ENCODE data around the gene CRTAC1. TPM values are rescaled to one million over a fixed set of nuclear protein-coding genes. Genes with fewer than 3 reads are reported as not detected.

The CRTAC1 gene
- total and polyA plus RNA-seq, 2 experiments from 2014 or later, result 0.47 to 1.2 TPM

DNA sequence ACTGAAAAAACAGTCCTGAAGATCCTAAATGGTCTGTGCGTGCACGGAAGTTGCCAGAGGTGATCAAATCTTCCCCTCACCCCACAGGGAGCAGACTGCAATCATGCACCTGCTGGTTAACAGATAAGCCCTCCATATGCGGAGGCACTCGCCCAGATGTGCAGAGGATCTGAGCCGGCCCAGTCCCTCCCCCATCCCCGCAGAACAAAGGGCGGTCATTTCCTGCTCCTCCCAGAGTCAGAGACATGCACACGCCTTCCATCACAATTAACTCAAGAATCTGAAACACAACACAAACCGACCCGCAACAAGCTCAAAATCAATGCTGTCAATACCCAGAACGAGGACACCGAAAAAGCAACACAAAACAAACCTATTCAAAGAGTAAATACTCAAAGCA, 24.2 kb downstream of the CRTAC1 start:
- no peaks in the 10 kb centered on the region for H3K36me3 ChIP-seq (ENCODE audit: insufficient read depth)
- H3K27ac Mint-ChIP-seq, result no peak overlapping the region; the same call in 1 of the 2 replicates
- peaks cover 1% of the 10 kb centered on the region for H3K27me3 Mint-ChIP-seq (ENCODE audit: insufficient read depth, low read depth, poor library complexity)
- H3K9me2 ChIP-seq (ENCODE audit: insufficient read depth), result no peaks in the 10 kb centered on the region
- H3K4me1 ChIP-seq (ENCODE audit: insufficient read depth), result peaks cover 21% of the 10 kb centered on the region
- no peaks in the 10 kb centered on the region for H3K79me2 ChIP-seq (replicated peaks; ENCODE audit: insufficient read depth)
- H3K4me1 Mint-ChIP-seq, result peaks cover 46% of the 10 kb centered on the region
- H3K4me3 Mint-ChIP-seq, result peak overlapping the region; percentile 65
- 0 out of 2 replicates have a peak overlapping the region, but pooled peaks have one; percentile 40 for H2AFZ ChIP-seq
- no peaks in the 10 kb centered on the region for H4K20me1 ChIP-seq (replicated peaks; ENCODE audit: insufficient read depth)
- no peaks in the 10 kb centered on the region for H3F3A ChIP-seq (replicated peaks; ENCODE audit: low read depth)
- ATAC-seq (peak; percentile 88), DNase-seq (ENCODE audit: low spot score) (peak; percentile 82)
- no peak overlapping the region for H3K27ac ChIP-seq (ENCODE audit: low read depth)
- peak overlapping the region; percentile 47 for H3K4me3 ChIP-seq
- peak overlapping the region; percentile 79 for H3K4me2 ChIP-seq
- TF ChIP-seq STAT1 (IDR thresholded peaks at IDR 0.05; ENCODE audit: unreplicated experiment), result no peak
- TF ChIP-seq, protein P1, sequence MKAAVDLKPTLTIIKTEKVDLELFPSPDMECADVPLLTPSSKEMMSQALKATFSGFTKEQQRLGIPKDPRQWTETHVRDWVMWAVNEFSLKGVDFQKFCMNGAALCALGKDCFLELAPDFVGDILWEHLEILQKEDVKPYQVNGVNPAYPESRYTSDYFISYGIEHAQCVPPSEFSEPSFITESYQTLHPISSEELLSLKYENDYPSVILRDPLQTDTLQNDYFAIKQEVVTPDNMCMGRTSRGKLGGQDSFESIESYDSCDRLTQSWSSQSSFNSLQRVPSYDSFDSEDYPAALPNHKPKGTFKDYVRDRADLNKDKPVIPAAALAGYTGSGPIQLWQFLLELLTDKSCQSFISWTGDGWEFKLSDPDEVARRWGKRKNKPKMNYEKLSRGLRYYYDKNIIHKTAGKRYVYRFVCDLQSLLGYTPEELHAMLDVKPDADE (IDR thresholded peaks at IDR 0.05), result peak; percentile 52; the same call in 1 of the 2 replicates
- H3K27me3 ChIP-seq (ENCODE audit: insufficient read depth), result peaks cover 14% of the 10 kb centered on the region; the same call in 1 of the 2 replicates
- H3K9me3 Mint-ChIP-seq, result no peaks in the 10 kb centered on the region
- H3K36me3 Mint-ChIP-seq (ENCODE audit: low read depth), result no peaks in the 10 kb centered on the region

GRCh38 chr10:98001736-98002135, 28.7 kb downstream of the CRTAC1 start:
- H2AFZ ChIP-seq, result 0 out of 2 replicates have a peak overlapping the region, but pooled peaks have one; percentile 28
- no peak for DNase-seq (ENCODE audit: low spot score)
- no peaks in the 10 kb centered on the region for H3K9me2 ChIP-seq (ENCODE audit: insufficient read depth)
- H3K27ac ChIP-seq (ENCODE audit: low read depth), result no peak overlapping the region
- H3K4me1 ChIP-seq (ENCODE audit: insufficient read depth), result peaks cover 10% of the 10 kb centered on the region
- H3K27me3 ChIP-seq (ENCODE audit: insufficient read depth), result 0 out of 2 replicates have a peak, but pooled peaks cover 2% of the 10 kb centered on the region
- H3K9me3 Mint-ChIP-seq, result peaks cover 19% of the 10 kb centered on the region
- H3K4me3 Mint-ChIP-seq, result no peak overlapping the region
- H3K79me2 ChIP-seq (replicated peaks; ENCODE audit: insufficient read depth), result no peaks in the 10 kb centered on the region
- no peak overlapping the region for H3K4me3 ChIP-seq
- H3K27me3 Mint-ChIP-seq (ENCODE audit: insufficient read depth, low read depth, poor library complexity), result peaks cover 1% of the 10 kb centered on the region
- peaks cover 8% of the 10 kb centered on the region; the same call in 2 of the 3 replicates for H3K36me3 Mint-ChIP-seq (ENCODE audit: low read depth)
- H3K4me1 Mint-ChIP-seq, result peaks cover 17% of the 10 kb centered on the region; the same call in 2 of the 3 replicates
- H4K20me1 ChIP-seq (replicated peaks; ENCODE audit: insufficient read depth), result no peaks in the 10 kb centered on the region
- no peaks in the 10 kb centered on the region for H3F3A ChIP-seq (replicated peaks; ENCODE audit: low read depth)
- no peaks in the 10 kb centered on the region for H3K36me3 ChIP-seq (ENCODE audit: insufficient read depth)
- no peak overlapping the region for H3K27ac Mint-ChIP-seq
- no peak overlapping the region for H3K4me2 ChIP-seq
- peak; percentile 29; the same call in 2 of the 3 replicates for ATAC-seq
- TF ChIP-seq ZNF114 (CRISPR knock-in tag; IDR thresholded peaks at IDR 0.05) (no peak), ZNF331 (CRISPR knock-in tag; IDR thresholded peaks at IDR 0.05; ENCODE audit: low read depth) (no peak), CREB1 (CRISPR knock-in tag; IDR thresholded peaks at IDR 0.05; ENCODE audit: low read depth) (no peak), CTCF (conservative IDR thresholded peaks at IDR 0.05; ENCODE audit: low read depth in 2 of 2) (no peak), POLR2AphosphoS5 (IDR thresholded peaks at IDR 0.05; ENCODE audit: low read depth) (no peak), EZH2 (IDR thresholded peaks at IDR 0.05; ENCODE audit: low read depth, unreplicated experiment) (no peak)
- TF ChIP-seq, protein P2, sequence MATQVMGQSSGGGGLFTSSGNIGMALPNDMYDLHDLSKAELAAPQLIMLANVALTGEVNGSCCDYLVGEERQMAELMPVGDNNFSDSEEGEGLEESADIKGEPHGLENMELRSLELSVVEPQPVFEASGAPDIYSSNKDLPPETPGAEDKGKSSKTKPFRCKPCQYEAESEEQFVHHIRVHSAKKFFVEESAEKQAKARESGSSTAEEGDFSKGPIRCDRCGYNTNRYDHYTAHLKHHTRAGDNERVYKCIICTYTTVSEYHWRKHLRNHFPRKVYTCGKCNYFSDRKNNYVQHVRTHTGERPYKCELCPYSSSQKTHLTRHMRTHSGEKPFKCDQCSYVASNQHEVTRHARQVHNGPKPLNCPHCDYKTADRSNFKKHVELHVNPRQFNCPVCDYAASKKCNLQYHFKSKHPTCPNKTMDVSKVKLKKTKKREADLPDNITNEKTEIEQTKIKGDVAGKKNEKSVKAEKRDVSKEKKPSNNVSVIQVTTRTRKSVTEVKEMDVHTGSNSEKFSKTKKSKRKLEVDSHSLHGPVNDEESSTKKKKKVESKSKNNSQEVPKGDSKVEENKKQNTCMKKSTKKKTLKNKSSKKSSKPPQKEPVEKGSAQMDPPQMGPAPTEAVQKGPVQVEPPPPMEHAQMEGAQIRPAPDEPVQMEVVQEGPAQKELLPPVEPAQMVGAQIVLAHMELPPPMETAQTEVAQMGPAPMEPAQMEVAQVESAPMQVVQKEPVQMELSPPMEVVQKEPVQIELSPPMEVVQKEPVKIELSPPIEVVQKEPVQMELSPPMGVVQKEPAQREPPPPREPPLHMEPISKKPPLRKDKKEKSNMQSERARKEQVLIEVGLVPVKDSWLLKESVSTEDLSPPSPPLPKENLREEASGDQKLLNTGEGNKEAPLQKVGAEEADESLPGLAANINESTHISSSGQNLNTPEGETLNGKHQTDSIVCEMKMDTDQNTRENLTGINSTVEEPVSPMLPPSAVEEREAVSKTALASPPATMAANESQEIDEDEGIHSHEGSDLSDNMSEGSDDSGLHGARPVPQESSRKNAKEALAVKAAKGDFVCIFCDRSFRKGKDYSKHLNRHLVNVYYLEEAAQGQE (IDR thresholded peaks at IDR 0.05; ENCODE audit: unreplicated experiment), result no peak

Measured in GM23338 (cell line).